ENCODE data around the gene FGFR3.
A peak's percentile ranks its signal among the peaks of the same experiment; 100 is the strongest.

Gene FGFR3

GRCh38 chr4:1767061-1767769 is 25.9 kb upstream of the FGFR3 start:
- no peaks in the 10 kb centered on the region for H3K36me3 Mint-ChIP-seq (ENCODE audit: insufficient read depth)
- no peaks in the 10 kb centered on the region for H3K9me3 Mint-ChIP-seq
- peak overlapping the region; percentile 70 for H3K4me3 Mint-ChIP-seq
- H3K4me1 Mint-ChIP-seq: no peaks in the 10 kb centered on the region
- H3K27ac Mint-ChIP-seq (ENCODE audit: low read depth): no peak overlapping the region
- ATAC-seq (replicated peaks; ENCODE audit: extremely low read depth, poor library complexity, severe bottlenecking) (no peak), DNase-seq (ENCODE audit: low spot score in 2 of 2) (no peak)
- H3K27me3 Mint-ChIP-seq: peaks cover 43% of the 10 kb centered on the region

- H3K4me3 Mint-ChIP-seq: peak overlapping the region; percentile 70
- peaks cover 43% of the 10 kb centered on the region for H3K27me3 Mint-ChIP-seq
- H3K9me3 Mint-ChIP-seq: no peaks in the 10 kb centered on the region
- no peaks in the 10 kb centered on the region for H3K4me1 Mint-ChIP-seq
- H3K27ac Mint-ChIP-seq (ENCODE audit: low read depth): no peak overlapping the region
- no peaks in the 10 kb centered on the region for H3K36me3 Mint-ChIP-seq (ENCODE audit: insufficient read depth)
- no peak for ATAC-seq (replicated peaks; ENCODE audit: extremely low read depth, poor library complexity, severe bottlenecking)
- DNase-seq (ENCODE audit: low spot score in 2 of 2): no peak
Observed at GRCh38 chr4:1767770-1768366, 25.2 kb upstream of the FGFR3 start.

GRCh38 chr4:1768367-1769034 is 24.6 kb upstream of the FGFR3 start:
- DNase-seq (ENCODE audit: low spot score in 2 of 2) (no peak), ATAC-seq (replicated peaks; ENCODE audit: extremely low read depth, poor library complexity, severe bottlenecking) (no peak)
- peaks cover 43% of the 10 kb centered on the region for H3K27me3 Mint-ChIP-seq
- no peaks in the 10 kb centered on the region for H3K4me1 Mint-ChIP-seq
- H3K36me3 Mint-ChIP-seq (ENCODE audit: insufficient read depth): no peaks in the 10 kb centered on the region
- H3K27ac Mint-ChIP-seq (ENCODE audit: low read depth): no peak overlapping the region
- H3K9me3 Mint-ChIP-seq: no peaks in the 10 kb centered on the region
- H3K4me3 Mint-ChIP-seq: peak overlapping the region; percentile 70

GRCh38 chr4:1769692-1770091 is 23.4 kb upstream of the FGFR3 start:
- Mint-ChIP-seq H3K4me3 (no peak overlapping the region), H3K9me3 (no peaks in the 10 kb centered on the region), H3K27ac (ENCODE audit: low read depth) (no peak overlapping the region), H3K4me1 (no peaks in the 10 kb centered on the region), H3K36me3 (ENCODE audit: insufficient read depth) (no peaks in the 10 kb centered on the region), H3K27me3 (peaks cover 40% of the 10 kb centered on the region)
- ATAC-seq (replicated peaks; ENCODE audit: extremely low read depth, poor library complexity, severe bottlenecking): no peak
- DNase-seq (ENCODE audit: low spot score in 2 of 2): no peak

- H3K27me3 Mint-ChIP-seq: peaks cover 34% of the 10 kb centered on the region
- DNase-seq (ENCODE audit: low spot score in 2 of 2) (no peak), ATAC-seq (replicated peaks; ENCODE audit: extremely low read depth, poor library complexity, severe bottlenecking) (no peak)
- no peak overlapping the region for H3K27ac Mint-ChIP-seq (ENCODE audit: low read depth)
- H3K36me3 Mint-ChIP-seq (ENCODE audit: insufficient read depth): no peaks in the 10 kb centered on the region
- H3K4me1 Mint-ChIP-seq: no peaks in the 10 kb centered on the region
- H3K9me3 Mint-ChIP-seq: no peaks in the 10 kb centered on the region
- no peak overlapping the region for H3K4me3 Mint-ChIP-seq
Observed at GRCh38 chr4:1770245-1770644, 22.8 kb upstream of the FGFR3 start.

- no peaks in the 10 kb centered on the region for H3K4me1 Mint-ChIP-seq
- peaks cover 28% of the 10 kb centered on the region for H3K27me3 Mint-ChIP-seq
- H3K36me3 Mint-ChIP-seq (ENCODE audit: insufficient read depth): no peaks in the 10 kb centered on the region
- H3K9me3 Mint-ChIP-seq: no peaks in the 10 kb centered on the region
- H3K27ac Mint-ChIP-seq (ENCODE audit: low read depth): no peak overlapping the region
- DNase-seq (ENCODE audit: low spot score in 2 of 2) (no peak), ATAC-seq (replicated peaks; ENCODE audit: extremely low read depth, poor library complexity, severe bottlenecking) (no peak)
- H3K4me3 Mint-ChIP-seq: no peak overlapping the region
Observed at GRCh38 chr4:1770791-1771231, 22.3 kb upstream of the FGFR3 start.

- Mint-ChIP-seq H3K4me3 (no peak overlapping the region), H3K27me3 (peaks cover 28% of the 10 kb centered on the region), H3K36me3 (ENCODE audit: insufficient read depth) (no peaks in the 10 kb centered on the region), H3K9me3 (no peaks in the 10 kb centered on the region), H3K4me1 (no peaks in the 10 kb centered on the region), H3K27ac (ENCODE audit: low read depth) (no peak overlapping the region)
- DNase-seq (ENCODE audit: low spot score in 2 of 2): no peak
- ATAC-seq (replicated peaks; ENCODE audit: extremely low read depth, poor library complexity, severe bottlenecking): peak; percentile 12
Observed at GRCh38 chr4:1771555-1772305, 21.4 kb upstream of the FGFR3 start.

- no peak overlapping the region for H3K4me3 Mint-ChIP-seq
- DNase-seq (ENCODE audit: low spot score in 2 of 2) (no peak), ATAC-seq (replicated peaks; ENCODE audit: extremely low read depth, poor library complexity, severe bottlenecking) (no peak)
- H3K4me1 Mint-ChIP-seq: no peaks in the 10 kb centered on the region
- peaks cover 26% of the 10 kb centered on the region for H3K27me3 Mint-ChIP-seq
- H3K36me3 Mint-ChIP-seq (ENCODE audit: insufficient read depth): no peaks in the 10 kb centered on the region
- H3K27ac Mint-ChIP-seq (ENCODE audit: low read depth): no peak overlapping the region
- H3K9me3 Mint-ChIP-seq: no peaks in the 10 kb centered on the region
Observed at GRCh38 chr4:1772853-1773538, 20.1 kb upstream of the FGFR3 start.

GRCh38 chr4:1773754-1774153 is 19.3 kb upstream of the FGFR3 start:
- Mint-ChIP-seq H3K36me3 (ENCODE audit: insufficient read depth) (no peaks in the 10 kb centered on the region), H3K4me3 (no peak overlapping the region), H3K4me1 (no peaks in the 10 kb centered on the region), H3K27me3 (peaks cover 18% of the 10 kb centered on the region), H3K27ac (ENCODE audit: low read depth) (no peak overlapping the region), H3K9me3 (no peaks in the 10 kb centered on the region)
- no peak for DNase-seq (ENCODE audit: low spot score in 2 of 2)
- no peak for ATAC-seq (replicated peaks; ENCODE audit: extremely low read depth, poor library complexity, severe bottlenecking)

- Mint-ChIP-seq H3K27me3 (peaks cover 9% of the 10 kb centered on the region), H3K36me3 (ENCODE audit: insufficient read depth) (no peaks in the 10 kb centered on the region), H3K4me1 (no peaks in the 10 kb centered on the region), H3K4me3 (no peak overlapping the region), H3K9me3 (no peaks in the 10 kb centered on the region), H3K27ac (ENCODE audit: low read depth) (no peak overlapping the region)
- ATAC-seq (replicated peaks; ENCODE audit: extremely low read depth, poor library complexity, severe bottlenecking): no peak
- no peak for DNase-seq (ENCODE audit: low spot score in 2 of 2)
Observed at GRCh38 chr4:1775731-1776500, 17.2 kb upstream of the FGFR3 start.

- H3K27ac Mint-ChIP-seq (ENCODE audit: low read depth): no peak overlapping the region
- no peaks in the 10 kb centered on the region for H3K4me1 Mint-ChIP-seq
- peaks cover 9% of the 10 kb centered on the region for H3K27me3 Mint-ChIP-seq
- no peak for ATAC-seq (replicated peaks; ENCODE audit: extremely low read depth, poor library complexity, severe bottlenecking)
- no peaks in the 10 kb centered on the region for H3K9me3 Mint-ChIP-seq
- H3K4me3 Mint-ChIP-seq: no peak overlapping the region
- no peak for DNase-seq (ENCODE audit: low spot score in 2 of 2)
- no peaks in the 10 kb centered on the region for H3K36me3 Mint-ChIP-seq (ENCODE audit: insufficient read depth)
Observed at GRCh38 chr4:1776521-1777161, 16.5 kb upstream of the FGFR3 start.

Measured in central memory CD8-positive, alpha-beta T cell (primary cell).